ENCODE data around the gene FITM1. TPM values are rescaled to one million over a fixed set of nuclear protein-coding genes. Genes with fewer than 3 reads are reported as not detected.

Gene FITM1
- polyA plus RNA-seq, 3 donors: 2.1 TPM; not detected in 2

- peaks cover 68 to 88% of the 10 kb centered on the region in 2 donors for H3K36me3 Mint-ChIP-seq
Observed at GRCh38 chr14:24160499-24160849, 30.0 kb downstream of the FITM1 start.

More at GRCh38 chr14:24160499-24160849, 30.0 kb downstream of the FITM1 start:
- Histone ChIP-seq H4K20me1 (ENCODE audit: insufficient read depth, low read length) (peaks cover 35% of the 10 kb centered on the region), H3K4me3 (replicated peaks in 1 of 3; ENCODE audit: low read depth in 2 of 3, low read length in 3 of 3) (peak overlapping the region in 1 of 3 experiments; percentile 100), H3K27me3 (ENCODE audit: control insufficient read depth in 2 of 2, insufficient read depth in 2 of 2, low read length in 2 of 2) (no peaks in the 10 kb centered on the region), H2AFZ (ENCODE audit: insufficient read depth, low read depth, low read length, poor library complexity, severe bottlenecking) (peak overlapping the region; percentile 65), H3K9me3 (replicated peaks in 1 of 2; ENCODE audit: control insufficient read depth in 1 of 2, insufficient read depth in 1 of 2, low read length in 2 of 2) (no peaks in the 10 kb centered on the region), H3K79me2 (ENCODE audit: insufficient read depth, low read length) (peaks cover 43% of the 10 kb centered on the region), H3K4me2 (replicated peaks; ENCODE audit: extremely low read depth, low read length, poor library complexity, severe bottlenecking) (peak overlapping the region; percentile 85), H3K27ac (ENCODE audit: low read depth in 1 of 2, low read length in 2 of 2) (peak overlapping the region; percentile 76 to 100), H3K4me1 (ENCODE audit: control insufficient read depth in 1 of 2, insufficient read depth in 2 of 2, low read length in 2 of 2) (peaks cover 35 to 59% of the 10 kb centered on the region in 2 donors), H3K36me3 (replicated peaks in 1 of 2; ENCODE audit: control insufficient read depth in 1 of 2, insufficient read depth in 2 of 2, low read length in 2 of 2) (peaks cover 70 to 74% of the 10 kb centered on the region in 2 donors), H3K9ac (ENCODE audit: insufficient read depth, low read length, poor library complexity, severe bottlenecking) (peak overlapping the region; percentile 94)
- peak overlapping the region; percentile 96 to 99 (median 97) for H3K27ac Mint-ChIP-seq
- H3K9me3 Mint-ChIP-seq: no peaks in the 10 kb centered on the region
- DNase-seq: no peak
- intact Hi-C loops (cut with micrococcal nuclease): loop anchor here in 1 of 2 donors (2.0 kb wide), 1 partner anchor 14 kb away; the partner anchor contains the start of genes PSME2 and RNF31
- H3K4me1 Mint-ChIP-seq: peaks cover 50% of the 10 kb centered on the region
- no peaks in the 10 kb centered on the region for H3K27me3 Mint-ChIP-seq (ENCODE audit: low read depth in 3 of 3)
- no peak for TF ChIP-seq CTCF (IDR thresholded peaks at IDR 0.05)
- WGBS (ENCODE audit: insufficient coverage): 100% methylated on average over 4 of the region's 4 CpGs
- H3K4me3 Mint-ChIP-seq: no peak overlapping the region
